HepG2 (cell line): ENCODE results near the gene ADD2. TPM values are rescaled to one million over a fixed set of nuclear protein-coding genes. Genes with fewer than 3 reads are reported as not detected.

Experiments used
- ATAC-seq: fragments of 200-7000 bp; cut with Tn5 transposase; 3 replicates; pipeline ENCODE4 v1.9.1; 2020; ENCODE audit warnings: mild to moderate bottlenecking, moderate library complexity
- BruUV-seq: library from RNA; stranded (reverse); fragments of 400-500 nt; replicated peaks from 2 replicates; lab custom pipeline; 2021; lab: Mats Ljungman, UMichigan
- CTCF ChIA-PET: fragments of 300-600 bp; formaldehyde crosslinking; extraction: SDS; loops from one replicate; lab custom pipeline; 2021; ENCODE audit warnings: low total read pairs, inconsistent platforms, low intra/inter-chr PET ratio; lab: Yijun Ruan, JAX
- POLR2A ChIA-PET: fragments of 350-600 bp; sonication (Branson Sonifier 250); formaldehyde crosslinking; loops from one replicate; lab custom pipeline; 2020; ENCODE audit warnings: antibody characterized with exemption, inconsistent platforms; lab: Yijun Ruan, JAX
- DNase-seq: peaks from one replicate; pipeline ENCODE4 v3.0.0-alpha.2; 2015; ENCODE audit warnings: low spot score
- FAIRE-seq: peaks from 3 replicates; lab custom pipeline; 2011; peaks lifted over from hg19 to GRCh38; lab: Jason Lieb, UNC
- H2AFZ ChIP-seq: one replicate; pipeline ENCODE4 v1.6.1; 2011; ENCODE audit warnings: low read length, inconsistent platforms
- H3K27ac ChIP-seq: fragments of 300-600 bp; 3 replicates; pipeline ENCODE4 v1.8.0; 2011; ENCODE audit warnings: mixed run types, mild to moderate bottlenecking, mixed read lengths, low read length, inconsistent platforms; ENCODE audit not compliant: insufficient read depth; ENCODE audit errors: extremely low read length
- H3K27me3 ChIP-seq, 2 experiments: fragments of 200-600 bp in 1 of 2; 2 replicates in 1 of 2; 3 replicates in 1 of 2; pipeline versions ENCODE4 v1.6.0 to v1.8.0; 2011; ENCODE audit warnings: low read length in 2 of 2, mild to moderate bottlenecking in 2 of 2, moderate library complexity in 2 of 2, inconsistent platforms in 1 of 2; ENCODE audit not compliant: insufficient read depth in 2 of 2, control insufficient read depth in 1 of 2
- H3K36me3 ChIP-seq, 2 experiments: fragments of 200-600 bp in 1 of 2; replicated peaks in 1 of 2; 2 replicates in 1 of 2; 3 replicates in 1 of 2; pipeline versions ENCODE4 v1.5.1 to v1.8.0; 2011; ENCODE audit warnings: low read length in 2 of 2, inconsistent platforms in 1 of 2; ENCODE audit not compliant: insufficient read depth in 2 of 2, control insufficient read depth in 1 of 2
- H3K4me1 ChIP-seq: 2 replicates; pipeline ENCODE4 v1.5.1; 2012; ENCODE audit warnings: low read length, inconsistent platforms; ENCODE audit not compliant: insufficient read depth
- H3K4me2 ChIP-seq: 2 replicates; pipeline ENCODE4 v1.6.0; 2011; ENCODE audit warnings: low read depth, low read length, inconsistent platforms
- H3K4me3 ChIP-seq, 3 experiments: fragments of 200-600 bp in 1 of 3; sonication (generic), shearing (Covaris generic) in 1 of 3; replicated peaks in 1 of 3; 2 replicates each; pipeline ENCODE4 v1.5.1; 2011 to 2016; ENCODE audit warnings: low read length in 3 of 3, inconsistent platforms in 2 of 3, low read depth in 2 of 3, mild to moderate bottlenecking in 2 of 3, control low read depth in 1 of 3, mixed read lengths in 1 of 3; ENCODE audit not compliant: insufficient read depth in 1 of 3
- H3K79me2 ChIP-seq: one replicate; pipeline ENCODE4 v1.6.1; 2011; ENCODE audit warnings: low read length, inconsistent platforms; ENCODE audit not compliant: insufficient read depth
- H3K9ac ChIP-seq: 2 replicates; pipeline ENCODE4 v1.6.0; 2011; ENCODE audit warnings: mild to moderate bottlenecking, low read depth, low read length, inconsistent platforms; ENCODE audit not compliant: insufficient read depth
- H3K9me3 ChIP-seq: 2 replicates; pipeline ENCODE4 v1.5.1; 2012; ENCODE audit warnings: mild to moderate bottlenecking, low read length
- H4K20me1 ChIP-seq: 2 replicates; pipeline ENCODE4 v1.6.0; 2011; ENCODE audit warnings: inconsistent platforms, mild to moderate bottlenecking, low read length, moderate library complexity; ENCODE audit not compliant: insufficient read depth
- ARHGAP35 ChIP-seq: sonication (generic); formaldehyde crosslinking; IDR thresholded peaks from 2 replicates; pipeline ENCODE4 v1.9.0; 2022; ENCODE audit warnings: mild to moderate bottlenecking, inconsistent platforms, moderate library complexity, missing genetic modification reagents, borderline replicate concordance
- ATAD3A ChIP-seq: sonication (generic); formaldehyde crosslinking; IDR thresholded peaks from 2 replicates; pipeline ENCODE4 v1.4.0; 2020; ENCODE audit warnings: missing genetic modification reagents
- GLI4 ChIP-seq: sonication (generic); formaldehyde crosslinking; IDR thresholded peaks from 2 replicates; pipeline ENCODE4 v1.5.1; 2020; ENCODE audit warnings: missing genetic modification reagents, mild to moderate bottlenecking, moderate library complexity, borderline replicate concordance
- HDAC2 ChIP-seq: sonication (generic); formaldehyde crosslinking; IDR thresholded peaks from 2 replicates; pipeline ENCODE4 v1.4.0; 2020; ENCODE audit warnings: missing genetic modification reagents
- HMG20A ChIP-seq: IDR thresholded peaks from 2 replicates; pipeline ENCODE4 v1.6.1; 2016; ENCODE audit warnings: borderline replicate concordance
- HOXD1 ChIP-seq: sonication (generic); formaldehyde crosslinking; IDR thresholded peaks from 2 replicates; pipeline ENCODE4 v1.5.0; 2020; ENCODE audit warnings: missing genetic modification reagents
- KLF16 ChIP-seq, 2 experiments: sonication (generic) in 1 of 2; formaldehyde crosslinking in 1 of 2; IDR thresholded peaks; 2 replicates each; pipeline versions ENCODE4 v1.6.1 to v1.8.0; 2016 to 2023; ENCODE audit warnings: missing genetic modification reagents in 2 of 2, missing compliant biosample characterization in 1 of 2
- REPIN1 ChIP-seq: sonication (generic); formaldehyde crosslinking; IDR thresholded peaks from 2 replicates; pipeline ENCODE4 v1.8.0; 2022; ENCODE audit warnings: missing genetic modification reagents, low read depth, mild to moderate bottlenecking, borderline replicate concordance
- SAP130 ChIP-seq: IDR thresholded peaks from 2 replicates; pipeline ENCODE4 v1.6.1; 2016; ENCODE audit warnings: low read depth
- SATB2 ChIP-seq: sonication (generic); formaldehyde crosslinking; IDR thresholded peaks from 2 replicates; pipeline ENCODE4 v1.5.0; 2020; ENCODE audit warnings: missing genetic modification reagents
- SIN3A ChIP-seq: IDR thresholded peaks from 2 replicates; pipeline ENCODE4 v1.6.1; 2011; ENCODE audit warnings: low read depth, mild to moderate bottlenecking, control low read depth, low read length, borderline replicate concordance
- SRF ChIP-seq: IDR thresholded peaks from 2 replicates; pipeline ENCODE4 v1.6.1; 2011; ENCODE audit warnings: mild to moderate bottlenecking, low read depth, low read length, moderate library complexity
- ZNF17 ChIP-seq: sonication (generic); formaldehyde crosslinking; IDR thresholded peaks from 2 replicates; pipeline ENCODE4 v1.5.0; 2020; ENCODE audit warnings: mild to moderate bottlenecking, missing genetic modification reagents
- ZNF703 ChIP-seq: sonication (generic); formaldehyde crosslinking; IDR thresholded peaks from 2 replicates; pipeline ENCODE4 v1.5.1; 2020; ENCODE audit warnings: missing genetic modification reagents, mild to moderate bottlenecking, moderate library complexity, borderline replicate concordance
- ZNF788 ChIP-seq: sonication (generic); formaldehyde crosslinking; IDR thresholded peaks from 2 replicates; pipeline ENCODE4 v1.5.0; 2020; ENCODE audit warnings: mild to moderate bottlenecking, missing genetic modification reagents, borderline replicate concordance
- WGBS: methylation state at CpG from one replicate; pipeline ENCODE4 v1.1.6; 2017; ENCODE audit warnings: low lambda C conversion rate; 5-methylcytosine and 5-hydroxymethylcytosine counted together
- in situ Hi-C: cut with HindIII; loops from 2 replicates; pipeline ENCODE4 v1.10.0; 2017; ENCODE audit warnings: low pct_unique_long_range_greater_than_20kb; ENCODE audit not compliant: extremely low pct_ligation_motif_present
- intact Hi-C: fragments of 100-400 bp; cut with micrococcal nuclease; formaldehyde crosslinking; loops from one replicate; pipeline ENCODE4 v1.10.0; 2022; ENCODE audit not compliant: unreplicated experiment
- polyA plus RNA-seq, 8 experiments: library from polyadenylated mRNA; depleted of rRNA in 3 of 8; stranded (reverse) in 7 of 8; unstranded in 1 of 8; fragments of >200 nt; fragmentation: Illumina TruSeq in 4 of 8; extraction: Trizol in 4 of 8; gene quantifications; 2 replicates each; pipeline versions ENCODE4 v1.2.1 to v1.2.3, GENCODE V29; 2011 to 2016; ENCODE audit warnings: low read depth in 4 of 8, missing spikeins in 1 of 8, mixed read lengths in 1 of 8; ENCODE audit not compliant: insufficient read depth in 1 of 8
- total RNA-seq, 5 experiments: library from RNA; depleted of rRNA; stranded (reverse); fragments of >200 nt; fragmentation: Illumina TruSeq; extraction: Trizol; gene quantifications; 2 replicates each; pipeline ENCODE4 v1.2.3, GENCODE V29; 2016; ENCODE audit warnings: low read depth in 1 of 5
- TF ChIP-seq, protein P1 (sequence below): IDR thresholded peaks from 2 replicates; pipeline ENCODE4 v1.6.1; 2012; ENCODE audit warnings: low read length, improper control_type of control experiment
- TF ChIP-seq, protein P2 (sequence below): IDR thresholded peaks from 2 replicates; pipeline ENCODE4 v1.6.1; 2018; ENCODE audit warnings: missing genetic modification reagents, mild to moderate bottlenecking, missing compliant biosample characterization
- TF ChIP-seq, protein P3 (sequence below): sonication (generic); formaldehyde crosslinking; IDR thresholded peaks from 2 replicates; pipeline ENCODE4 v1.4.0; 2020; ENCODE audit warnings: mild to moderate bottlenecking, missing genetic modification reagents

Gene ADD2
- total and polyA plus RNA-seq, 2 of the 13 experiments (the other 11 are each of a cell fraction or from before 2014, with no cell fraction given), result 0.05 to 0.13 TPM

DNA sequence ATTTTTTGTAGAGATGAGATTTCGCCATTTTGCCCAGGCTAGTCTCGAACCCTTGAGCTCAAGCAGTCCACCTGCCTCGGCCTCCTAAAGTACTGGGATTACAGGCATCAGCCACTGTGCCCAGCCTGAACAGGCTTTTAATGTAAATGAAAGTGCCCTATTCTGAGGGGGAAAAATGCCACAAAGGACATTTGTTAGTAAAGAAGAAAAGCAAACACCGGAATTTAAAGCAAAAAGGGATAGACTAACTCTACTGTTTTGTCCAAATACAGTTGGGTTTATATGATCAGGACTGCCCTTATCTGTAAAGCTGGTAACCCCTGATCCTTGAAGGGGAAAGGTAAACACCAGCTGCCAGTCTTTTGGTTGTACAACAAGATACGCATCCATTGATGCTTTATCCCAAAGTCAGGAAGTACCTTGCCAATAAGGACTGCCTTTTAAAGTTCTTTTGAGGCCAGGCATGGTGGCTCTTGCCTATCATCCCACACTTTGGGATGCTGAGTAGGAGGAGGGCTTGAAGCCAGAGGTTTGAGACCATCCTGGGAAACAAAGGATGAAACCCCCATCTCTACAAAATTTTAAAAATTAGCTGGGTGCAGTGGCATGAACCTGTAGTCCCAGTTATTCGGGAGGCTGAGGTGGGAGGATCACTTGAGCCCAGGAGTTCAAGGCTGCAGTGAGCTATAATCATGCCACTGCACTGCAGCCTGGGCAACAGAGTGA is 39.3 kb upstream of the ADD2 start:
- CTCF ChIA-PET, result interaction anchor here (0.7 kb wide), 1 partner anchor 57 kb away, joined by 3 read pairs; no protein-coding TSS in a partner anchor
- Histone ChIP-seq H3K27me3 (no peaks in the 10 kb centered on the region), H3K4me2 (peak overlapping the region; percentile 88), H3K9me3 (no peaks in the 10 kb centered on the region), H3K9ac (peak overlapping the region; percentile 79), H3K79me2 (no peaks in the 10 kb centered on the region), H2AFZ (no peak overlapping the region), H3K27ac (peak overlapping the region; percentile 93), H4K20me1 (no peaks in the 10 kb centered on the region), H3K36me3 (no peaks in the 10 kb centered on the region), H3K4me3 (peak overlapping the region in 1 of 3 experiments; percentile 52; a peak in 1 of 6 replicates), H3K4me1 (peaks cover 64% of the 10 kb centered on the region)
- FAIRE-seq (peak; percentile 89), DNase-seq (peak; percentile 98), ATAC-seq (peak; percentile 73)
- POLR2A ChIA-PET, result interaction anchor here (1.0 to 2.4 kb wide), 3 partner anchors 9 to 95 kb away, joined by 3 to 7 read pairs (median 4); no protein-coding TSS in a partner anchor
- WGBS, result 3% methylated on average over 6 of the region's 6 CpGs
- no TSS peak for BruUV-seq
- intact Hi-C loops, result loop anchor here (5.0 kb wide), 1 partner anchor 55 kb away; no protein-coding TSS in a partner anchor
- in situ Hi-C loops, result no loop called here
- TF ChIP-seq SIN3A (0 out of 2 replicates have a peak, but pooled peaks have one; percentile 41), ARHGAP35 (CRISPR knock-in tag) (no peak), SRF (0 out of 2 replicates have a peak, but pooled peaks have one; percentile 43), KLF16 (CRISPR knock-in tag; IDR thresholded peaks at IDR 0.05) (peak in 1 of 2 experiments; percentile 71; a peak in 2 of 4 replicates), ZNF788 (CRISPR knock-in tag) (peak; percentile 83; the same call in 1 of the 2 replicates), SAP130 (CRISPR knock-in tag) (peak; percentile 83), REPIN1 (peak; percentile 67; the same call in 1 of the 2 replicates), HMG20A (CRISPR knock-in tag) (peak; percentile 97), ATAD3A (no peak), HOXD1 (CRISPR knock-in tag) (peak; percentile 95), SATB2 (0 out of 2 replicates have a peak, but pooled peaks have one; percentile 51), ZNF17 (CRISPR knock-in tag) (no peak), HDAC2 (CRISPR knock-in tag) (peak; percentile 99), ZNF703 (CRISPR knock-in tag) (peak; percentile 81; the same call in 1 of the 2 replicates), GLI4 (CRISPR knock-in tag) (no peak)
- TF ChIP-seq, protein P1, sequence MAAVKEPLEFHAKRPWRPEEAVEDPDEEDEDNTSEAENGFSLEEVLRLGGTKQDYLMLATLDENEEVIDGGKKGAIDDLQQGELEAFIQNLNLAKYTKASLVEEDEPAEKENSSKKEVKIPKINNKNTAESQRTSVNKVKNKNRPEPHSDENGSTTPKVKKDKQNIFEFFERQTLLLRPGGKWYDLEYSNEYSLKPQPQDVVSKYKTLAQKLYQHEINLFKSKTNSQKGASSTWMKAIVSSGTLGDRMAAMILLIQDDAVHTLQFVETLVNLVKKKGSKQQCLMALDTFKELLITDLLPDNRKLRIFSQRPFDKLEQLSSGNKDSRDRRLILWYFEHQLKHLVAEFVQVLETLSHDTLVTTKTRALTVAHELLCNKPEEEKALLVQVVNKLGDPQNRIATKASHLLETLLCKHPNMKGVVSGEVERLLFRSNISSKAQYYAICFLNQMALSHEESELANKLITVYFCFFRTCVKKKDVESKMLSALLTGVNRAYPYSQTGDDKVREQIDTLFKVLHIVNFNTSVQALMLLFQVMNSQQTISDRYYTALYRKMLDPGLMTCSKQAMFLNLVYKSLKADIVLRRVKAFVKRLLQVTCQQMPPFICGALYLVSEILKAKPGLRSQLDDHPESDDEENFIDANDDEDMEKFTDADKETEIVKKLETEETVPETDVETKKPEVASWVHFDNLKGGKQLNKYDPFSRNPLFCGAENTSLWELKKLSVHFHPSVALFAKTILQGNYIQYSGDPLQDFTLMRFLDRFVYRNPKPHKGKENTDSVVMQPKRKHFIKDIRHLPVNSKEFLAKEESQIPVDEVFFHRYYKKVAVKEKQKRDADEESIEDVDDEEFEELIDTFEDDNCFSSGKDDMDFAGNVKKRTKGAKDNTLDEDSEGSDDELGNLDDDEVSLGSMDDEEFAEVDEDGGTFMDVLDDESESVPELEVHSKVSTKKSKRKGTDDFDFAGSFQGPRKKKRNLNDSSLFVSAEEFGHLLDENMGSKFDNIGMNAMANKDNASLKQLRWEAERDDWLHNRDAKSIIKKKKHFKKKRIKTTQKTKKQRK, result no peak
- TF ChIP-seq, protein P2, sequence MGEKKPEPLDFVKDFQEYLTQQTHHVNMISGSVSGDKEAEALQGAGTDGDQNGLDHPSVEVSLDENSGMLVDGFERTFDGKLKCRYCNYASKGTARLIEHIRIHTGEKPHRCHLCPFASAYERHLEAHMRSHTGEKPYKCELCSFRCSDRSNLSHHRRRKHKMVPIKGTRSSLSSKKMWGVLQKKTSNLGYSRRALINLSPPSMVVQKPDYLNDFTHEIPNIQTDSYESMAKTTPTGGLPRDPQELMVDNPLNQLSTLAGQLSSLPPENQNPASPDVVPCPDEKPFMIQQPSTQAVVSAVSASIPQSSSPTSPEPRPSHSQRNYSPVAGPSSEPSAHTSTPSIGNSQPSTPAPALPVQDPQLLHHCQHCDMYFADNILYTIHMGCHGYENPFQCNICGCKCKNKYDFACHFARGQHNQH (CRISPR knock-in tag), result peak; percentile 86
- TF ChIP-seq, protein P3, sequence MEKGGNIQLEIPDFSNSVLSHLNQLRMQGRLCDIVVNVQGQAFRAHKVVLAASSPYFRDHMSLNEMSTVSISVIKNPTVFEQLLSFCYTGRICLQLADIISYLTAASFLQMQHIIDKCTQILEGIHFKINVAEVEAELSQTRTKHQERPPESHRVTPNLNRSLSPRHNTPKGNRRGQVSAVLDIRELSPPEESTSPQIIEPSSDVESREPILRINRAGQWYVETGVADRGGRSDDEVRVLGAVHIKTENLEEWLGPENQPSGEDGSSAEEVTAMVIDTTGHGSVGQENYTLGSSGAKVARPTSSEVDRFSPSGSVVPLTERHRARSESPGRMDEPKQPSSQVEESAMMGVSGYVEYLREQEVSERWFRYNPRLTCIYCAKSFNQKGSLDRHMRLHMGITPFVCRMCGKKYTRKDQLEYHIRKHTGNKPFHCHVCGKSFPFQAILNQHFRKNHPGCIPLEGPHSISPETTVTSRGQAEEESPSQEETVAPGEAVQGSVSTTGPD (CRISPR knock-in tag), result peak; percentile 75; the same call in 1 of the 2 replicates
